Measurements from ENCODE around the gene TESK2. TPM values are rescaled to one million over a fixed set of nuclear protein-coding genes. Genes with fewer than 3 reads are reported as not detected.
A peak's percentile ranks its signal among the peaks of the same experiment; 100 is the strongest.

The TESK2 gene
- polyA plus RNA-seq, 6 donors from 2014 or later, result 9.0 to 20.1 (median 12.9) TPM

DNA sequence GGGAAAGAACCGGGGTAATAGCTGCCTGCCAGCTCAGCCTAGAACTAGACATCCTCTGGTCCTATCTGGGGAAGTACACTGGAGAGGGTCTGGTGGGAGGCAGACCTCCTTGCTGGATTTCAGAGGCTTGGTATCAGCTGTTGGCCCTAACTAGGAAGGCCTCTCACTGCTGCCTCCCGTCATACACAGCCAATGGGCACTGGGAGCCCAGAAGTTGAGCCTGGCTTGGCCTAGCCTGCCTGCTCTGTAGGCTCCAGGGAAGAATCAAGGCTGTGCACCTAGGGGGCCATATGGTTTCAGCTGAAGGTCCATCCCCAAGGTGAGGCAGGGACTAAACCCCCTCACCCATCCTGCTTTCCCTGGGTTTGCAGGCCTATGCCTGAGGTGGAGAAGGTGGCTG is 146.5 kb downstream of the TESK2 start:
- peak overlapping the region in 1 of 8 donors; percentile 47 for H3K4me3 Mint-ChIP-seq
- peak overlapping the region in 1 of 6 donors; percentile 30 for H3K27ac Mint-ChIP-seq
- ATAC-seq (ENCODE audit: low read depth in 2 of 2) (no peak), DNase-seq (no peak)
- peaks cover 24 to 41% (median 29%) of the 10 kb centered on the region in 3 donors for H3K4me1 Mint-ChIP-seq
- H3K36me3 Mint-ChIP-seq, result peaks cover 0 to 5% of the 10 kb centered on the region in 2 donors
- no peaks in the 10 kb centered on the region for H3K27me3 Mint-ChIP-seq
- no peaks in the 10 kb centered on the region for H3K9me3 Mint-ChIP-seq

DNA sequence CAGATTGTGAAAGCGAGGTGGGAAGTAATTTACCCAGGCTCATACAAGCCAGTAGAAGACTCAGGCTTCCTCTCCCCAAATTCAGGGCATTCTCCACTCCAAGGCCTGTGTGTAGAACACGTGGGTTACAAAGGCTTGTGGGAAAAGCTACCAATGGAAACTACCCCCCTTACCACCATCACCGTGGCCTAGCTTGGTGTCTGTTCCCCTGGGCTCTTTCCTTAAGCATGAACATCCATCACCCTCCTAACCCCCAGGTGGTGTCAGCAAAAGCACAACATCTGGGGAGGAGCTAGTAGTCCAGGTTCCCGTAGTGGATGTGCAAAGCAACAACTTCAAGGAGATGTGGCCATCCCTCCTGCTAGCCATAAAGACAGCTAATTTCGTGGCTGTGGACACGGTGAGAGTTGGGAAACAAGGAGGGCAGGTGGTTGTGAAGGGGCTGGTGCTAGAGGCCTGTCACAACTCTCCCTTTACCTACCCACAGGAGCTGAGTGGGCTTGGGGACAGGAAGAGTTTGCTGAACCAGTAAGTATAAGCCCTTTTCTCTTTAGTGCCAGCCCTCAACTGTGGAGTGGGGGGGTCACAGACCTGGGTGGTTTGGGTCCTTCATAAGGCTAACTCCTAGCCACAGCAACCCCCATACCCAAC is 150.0 kb downstream of the TESK2 start:
- DNase-seq (no peak), ATAC-seq (ENCODE audit: low read depth in 2 of 2) (no peak)
- peaks cover 37 to 58% (median 47%) of the 10 kb centered on the region in 3 donors for H3K4me1 Mint-ChIP-seq
- peak overlapping the region; percentile 98 to 100 (median 99) for H3K4me3 Mint-ChIP-seq
- H3K36me3 Mint-ChIP-seq, result peaks cover 0 to 5% of the 10 kb centered on the region in 2 donors
- H3K9me3 Mint-ChIP-seq, result no peaks in the 10 kb centered on the region
- no peaks in the 10 kb centered on the region for H3K27me3 Mint-ChIP-seq
- H3K27ac Mint-ChIP-seq, result peak overlapping the region; percentile 69 to 99 (median 98)

DNA sequence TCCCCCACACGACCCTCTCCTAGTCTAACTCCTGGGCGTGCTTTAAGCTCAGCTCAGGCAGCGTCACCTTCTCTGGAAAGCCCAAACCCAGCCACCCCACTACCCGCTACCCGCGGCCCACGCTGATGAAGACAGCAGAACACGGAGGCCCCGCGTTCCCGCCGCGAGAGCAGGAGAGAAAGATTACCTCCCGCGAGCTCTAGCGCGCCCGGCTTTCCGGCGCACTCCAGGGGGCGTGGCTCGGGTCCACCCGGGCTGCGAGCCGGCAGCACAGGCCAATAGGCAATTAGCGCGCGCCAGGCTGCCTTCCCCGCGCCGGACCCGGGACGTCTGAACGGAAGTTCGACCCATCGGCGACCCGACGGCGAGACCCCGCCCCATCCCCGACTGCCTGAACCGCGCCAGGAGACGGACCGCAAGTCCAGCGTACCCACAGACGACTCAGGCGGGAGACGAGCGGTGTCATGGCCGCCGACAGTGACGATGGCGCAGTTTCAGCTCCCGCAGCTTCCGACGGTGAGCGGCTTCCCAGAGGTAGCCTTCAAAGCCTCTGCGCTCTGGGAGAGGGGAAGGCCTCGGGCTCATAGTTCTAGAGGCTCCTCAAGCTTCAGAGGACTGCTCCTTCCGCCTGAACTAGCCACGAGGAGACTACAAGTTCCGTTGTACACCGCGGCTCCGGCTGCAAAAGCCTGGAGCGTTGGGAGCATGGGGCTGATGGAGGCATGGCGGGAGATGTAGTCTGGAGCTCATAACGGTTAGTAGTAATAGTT is 151.0 kb downstream of the TESK2 start, which contains the start of the genes MUTYH and TOE1:
Gene MUTYH (minus strand): TSS at position 652 of the 770 bp plus-strand sequence. CDS start 5,935 bp downstream, outside the sequence.
Gene TOE1 (plus strand): TSS at position 382 of the 770 bp plus-strand sequence. CDS start 83 bp downstream, at position 465.
- H3K4me1 Mint-ChIP-seq, result peaks cover 39 to 55% (median 47%) of the 10 kb centered on the region in 3 donors
- peak within 1 kb of the TSS; percentile 96 to 99 (median 99) for H3K27ac Mint-ChIP-seq
- DNase-seq (peak; percentile 88), ATAC-seq (ENCODE audit: low read depth in 2 of 2) (peak; percentile 80 to 82)
- H3K36me3 Mint-ChIP-seq, result peaks cover 0 to 5% of the 10 kb centered on the region in 2 donors
- H3K9me3 Mint-ChIP-seq, result no peaks in the 10 kb centered on the region
- H3K27me3 Mint-ChIP-seq, result no peaks in the 10 kb centered on the region
- H3K4me3 Mint-ChIP-seq, result peak within 1 kb of the TSS; percentile 98 to 100 (median 99)

DNA sequence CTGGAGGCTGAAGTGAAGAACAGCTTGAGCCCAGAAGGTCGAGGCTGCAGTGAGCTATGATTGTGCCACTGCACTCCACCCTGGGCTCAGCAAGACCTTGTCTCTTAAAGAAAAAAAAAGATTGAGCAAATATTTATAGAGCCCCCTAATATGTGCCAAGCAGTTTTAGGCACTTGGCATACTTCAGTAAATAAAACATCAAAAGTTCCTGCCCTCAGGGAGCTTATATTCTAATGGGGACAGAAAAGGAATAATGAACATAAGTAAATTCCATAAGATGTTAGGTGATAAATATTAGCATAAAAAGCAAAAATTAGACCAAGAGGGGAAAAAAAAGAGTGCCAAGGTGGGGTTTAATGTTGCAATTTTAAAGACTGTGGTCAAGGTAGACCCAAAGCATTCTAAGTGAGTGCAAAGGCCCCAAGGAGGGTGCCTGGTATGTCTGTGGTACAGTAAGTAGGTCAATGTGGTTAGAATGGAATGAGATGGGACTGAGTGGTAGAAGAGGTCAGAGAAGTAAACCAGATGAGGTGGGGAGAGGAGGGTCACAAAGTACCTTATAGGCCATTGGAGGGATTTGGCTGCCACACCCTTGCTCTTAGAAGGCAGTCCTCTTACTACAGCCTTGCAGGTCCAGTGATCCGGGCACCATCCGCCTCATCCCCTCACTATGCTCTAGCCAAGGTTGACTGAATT is 153.2 kb downstream of the TESK2 start:
- Mint-ChIP-seq H3K9me3 (no peaks in the 10 kb centered on the region), H3K4me3 (peak overlapping the region in 6 of 8 donors; percentile 8 to 99 (median 43)), H3K27me3 (no peaks in the 10 kb centered on the region), H3K27ac (peak overlapping the region in 4 of 6 donors; percentile 13 to 99 (median 60)), H3K4me1 (peaks cover 46 to 51% (median 47%) of the 10 kb centered on the region in 3 donors), H3K36me3 (peaks cover 5 to 6% of the 10 kb centered on the region in 2 donors)
- ATAC-seq (ENCODE audit: low read depth in 2 of 2) (no peak), DNase-seq (no peak)

DNA sequence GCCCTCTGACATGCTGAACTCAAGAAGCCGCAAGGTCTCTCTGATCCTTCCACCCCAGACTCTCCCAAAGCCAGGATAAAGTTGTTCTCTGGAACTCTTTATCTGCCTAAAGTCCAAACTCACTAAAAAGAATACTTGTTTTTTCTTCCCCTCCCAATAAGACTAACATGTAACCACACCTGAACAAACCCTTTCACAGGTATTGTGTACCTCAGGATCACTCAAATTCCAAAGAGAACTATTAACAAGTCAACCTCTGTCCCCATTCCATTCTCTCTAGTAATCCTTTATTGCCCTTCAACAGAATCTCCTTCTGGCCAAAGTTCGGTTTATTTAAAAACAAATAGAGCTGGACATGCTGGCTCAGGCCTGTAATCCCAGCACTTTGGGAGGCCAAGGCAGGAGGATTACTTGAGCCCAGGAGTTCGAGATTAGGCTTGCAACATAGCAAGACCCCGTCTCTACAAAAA is 155.1 kb downstream of the TESK2 start:
- Mint-ChIP-seq H3K36me3 (peaks cover 0 to 6% of the 10 kb centered on the region in 2 donors), H3K4me1 (peaks cover 31 to 36% (median 32%) of the 10 kb centered on the region in 3 donors), H3K9me3 (no peaks in the 10 kb centered on the region), H3K27me3 (no peaks in the 10 kb centered on the region), H3K27ac (peak overlapping the region in 1 of 6 donors; percentile 13), H3K4me3 (peak overlapping the region in 1 of 8 donors; percentile 6)
- DNase-seq (no peak), ATAC-seq (ENCODE audit: low read depth in 2 of 2) (no peak)

DNA sequence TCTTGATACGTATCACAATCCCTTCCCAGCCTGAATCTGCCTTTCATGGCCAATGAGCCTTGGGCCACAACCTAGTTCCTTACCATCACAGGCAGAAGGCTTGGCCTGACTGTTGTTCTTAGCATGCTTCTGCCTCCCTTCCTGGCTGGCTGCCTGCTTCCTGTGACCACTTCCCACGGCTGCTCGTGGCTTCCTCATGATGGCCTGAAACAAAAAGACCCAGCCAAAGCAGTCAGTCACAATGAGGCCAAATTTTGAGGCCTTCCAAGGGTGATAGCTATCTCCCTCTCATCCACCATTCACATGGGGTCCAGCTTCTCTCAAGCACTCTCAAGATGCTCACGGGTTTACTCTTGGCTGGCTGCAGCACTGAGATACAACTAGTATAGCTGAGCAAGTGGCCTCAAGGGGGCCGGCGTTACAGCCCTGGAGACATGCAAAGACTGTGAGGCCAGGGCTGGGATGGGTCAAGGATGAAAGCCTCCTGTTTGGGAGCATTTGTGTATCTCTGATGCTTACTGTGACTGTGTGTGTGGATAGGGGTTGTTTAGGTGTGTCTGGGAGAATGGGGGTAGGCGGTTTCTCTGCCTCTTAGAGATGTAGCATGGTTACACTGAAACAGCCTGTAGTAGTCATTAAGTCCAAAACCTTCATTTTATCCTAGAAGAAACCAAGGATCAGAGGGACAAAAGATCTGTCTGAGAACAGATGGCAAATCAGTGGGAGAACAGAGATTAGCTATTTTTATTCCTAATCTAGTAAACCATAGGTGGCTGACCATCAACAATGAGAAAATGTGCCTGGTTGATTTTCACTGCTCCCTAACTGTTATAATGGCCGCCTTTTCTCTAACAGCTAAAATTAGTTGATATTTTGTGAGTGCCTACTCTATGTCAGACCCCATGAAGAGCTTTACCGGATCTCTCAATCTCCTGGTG is 156.4 kb downstream of the TESK2 start:
- Mint-ChIP-seq H3K36me3 (peaks cover 0 to 6% of the 10 kb centered on the region in 2 donors), H3K27me3 (no peaks in the 10 kb centered on the region), H3K4me3 (peak overlapping the region in 1 of 8 donors; percentile 52), H3K9me3 (no peaks in the 10 kb centered on the region), H3K27ac (no peak overlapping the region), H3K4me1 (peaks cover 19 to 27% (median 21%) of the 10 kb centered on the region in 3 donors)
- ATAC-seq (ENCODE audit: low read depth in 2 of 2) (no peak), DNase-seq (no peak)

DNA sequence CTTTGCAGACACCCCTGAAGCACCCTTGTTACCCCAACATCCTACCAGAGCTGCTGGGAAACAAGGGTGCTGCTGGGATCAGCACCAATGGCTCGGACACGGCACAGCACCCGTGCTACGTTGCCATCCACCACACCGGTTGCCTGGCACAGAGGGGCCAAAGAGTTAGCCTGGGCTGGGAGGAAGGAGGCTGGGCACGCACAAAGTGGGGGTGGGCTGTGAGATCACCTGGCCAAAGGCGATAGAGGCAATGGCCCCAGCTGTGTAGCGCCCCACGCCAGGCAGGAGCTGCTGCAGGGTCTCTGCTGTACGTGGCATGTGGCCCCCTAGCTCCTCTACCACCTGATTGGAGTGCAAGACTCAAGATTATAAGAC is 158.6 kb downstream of the TESK2 start:
- H3K4me3 Mint-ChIP-seq, result peak overlapping the region in 1 of 8 donors; percentile 33
- H3K27me3 Mint-ChIP-seq, result no peaks in the 10 kb centered on the region
- no peak for DNase-seq
- no peaks in the 10 kb centered on the region for H3K9me3 Mint-ChIP-seq
- H3K4me1 Mint-ChIP-seq, result peaks cover 5 to 11% (median 8%) of the 10 kb centered on the region in 3 donors
- no peak for ATAC-seq (ENCODE audit: low read depth in 2 of 2)
- peak overlapping the region in 1 of 6 donors; percentile 54 for H3K27ac Mint-ChIP-seq
- peaks cover 0 to 6% of the 10 kb centered on the region in 2 donors for H3K36me3 Mint-ChIP-seq

DNA sequence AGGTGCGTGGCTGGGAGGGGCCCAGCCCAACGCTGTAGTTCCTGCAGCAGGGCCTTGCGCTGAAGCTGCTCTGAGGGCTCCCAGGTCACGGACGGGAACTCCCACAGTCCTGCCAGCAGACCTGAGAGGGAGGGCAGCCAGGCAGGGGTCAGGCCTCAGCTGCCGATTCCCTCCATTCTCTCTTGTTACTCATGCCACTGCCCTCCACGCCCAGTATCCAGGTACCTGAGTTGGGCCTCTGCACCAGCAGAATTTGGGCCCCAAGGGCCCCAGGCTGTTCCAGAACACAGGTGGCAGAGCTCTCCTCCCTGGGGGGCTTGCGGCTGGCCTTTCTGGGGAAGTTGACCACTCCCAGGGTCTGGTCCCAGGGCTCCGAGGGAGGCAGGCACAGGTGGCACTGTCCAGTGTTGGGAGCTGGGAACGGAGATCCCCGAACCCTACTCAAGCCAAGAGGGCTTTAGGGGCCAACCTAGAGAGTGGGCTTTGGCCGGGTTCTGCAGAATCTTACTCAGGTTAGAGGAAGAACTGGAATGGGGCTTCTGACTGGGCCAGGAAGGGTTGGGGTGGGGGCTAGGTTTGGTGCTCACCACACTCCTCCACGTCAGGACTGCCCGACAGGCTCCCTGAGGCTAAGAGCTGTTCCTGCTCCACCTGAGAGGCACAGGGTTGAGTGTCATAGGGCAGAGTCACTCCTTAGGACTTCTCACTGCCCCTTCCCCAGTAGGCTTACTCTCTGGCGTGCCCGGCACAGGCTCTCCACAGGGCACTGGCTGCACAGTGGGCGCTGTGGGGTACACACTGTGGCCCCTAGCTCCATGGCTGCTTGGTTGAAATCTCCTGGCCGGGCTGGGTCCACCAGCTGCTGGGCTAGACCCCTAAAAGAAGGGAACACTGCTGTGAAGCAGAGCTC is 159.3 kb downstream of the TESK2 start:
- DNase-seq, result no peak
- Mint-ChIP-seq H3K9me3 (no peaks in the 10 kb centered on the region), H3K4me1 (peaks cover 8 to 11% (median 10%) of the 10 kb centered on the region in 3 donors), H3K27me3 (no peaks in the 10 kb centered on the region), H3K36me3 (peaks cover 0 to 6% of the 10 kb centered on the region in 2 donors), H3K4me3 (peak overlapping the region in 1 of 8 donors; percentile 47), H3K27ac (no peak overlapping the region)
- no peak for ATAC-seq (ENCODE audit: low read depth in 2 of 2)

DNA sequence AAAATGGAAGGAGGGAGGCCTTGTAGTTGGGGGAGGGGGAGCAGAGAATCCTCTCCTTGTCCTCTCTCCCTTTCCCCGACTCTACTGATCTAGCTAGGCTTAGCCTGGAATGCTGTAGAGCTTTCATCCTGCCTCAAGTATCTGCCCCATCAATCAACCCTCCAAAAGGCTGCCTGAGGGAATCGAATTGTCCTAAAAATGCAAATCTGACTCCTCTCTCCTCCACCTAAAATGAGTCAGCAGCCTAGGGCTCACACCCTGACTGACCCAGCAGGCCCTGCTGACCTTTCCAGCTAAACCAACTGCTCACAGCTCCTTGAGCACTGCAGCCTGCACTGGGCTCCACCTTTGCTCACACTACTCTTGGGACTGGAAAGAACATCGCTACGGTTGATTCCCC is 161.5 kb downstream of the TESK2 start:
- no peak for ATAC-seq (ENCODE audit: low read depth in 2 of 2)
- Mint-ChIP-seq H3K27me3 (no peaks in the 10 kb centered on the region), H3K27ac (no peak overlapping the region)

DNA sequence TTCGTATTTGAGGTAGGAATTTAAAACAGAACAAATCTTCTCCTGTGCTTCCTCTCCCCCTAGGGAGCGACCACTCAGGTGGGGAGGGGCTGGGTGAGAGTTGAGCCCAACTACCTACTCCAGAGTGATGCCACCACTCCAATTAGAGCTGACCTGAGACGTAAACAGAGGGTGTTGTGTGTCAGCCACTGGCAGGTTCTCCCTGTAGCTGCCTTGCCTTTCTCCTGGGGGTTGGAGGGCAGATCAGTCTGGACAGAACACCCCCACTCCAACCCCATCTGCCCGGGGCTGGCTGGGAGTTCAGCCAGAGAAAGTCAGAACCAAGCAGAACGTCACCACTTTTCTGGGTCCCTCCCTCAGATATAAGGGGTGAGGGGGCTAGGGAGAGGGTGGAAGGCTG is 162.3 kb downstream of the TESK2 start:
- no peak for ATAC-seq (ENCODE audit: low read depth in 2 of 2)
- H3K4me1 Mint-ChIP-seq, result peaks cover 0 to 14% (median 12%) of the 10 kb centered on the region in 3 donors
- H3K27me3 Mint-ChIP-seq, result no peaks in the 10 kb centered on the region
- no peaks in the 10 kb centered on the region for H3K9me3 Mint-ChIP-seq
- peak overlapping the region in 6 of 8 donors; percentile 0 to 83 (median 50) for H3K4me3 Mint-ChIP-seq
- H3K36me3 Mint-ChIP-seq, result no peaks in the 10 kb centered on the region
- peak overlapping the region in 1 of 6 donors; percentile 76 for H3K27ac Mint-ChIP-seq
- DNase-seq, result no peak

More for the DNA sequence above, 161.5 kb downstream of the TESK2 start:
- DNase-seq, result no peak
- H3K4me3 Mint-ChIP-seq, result peak overlapping the region in 2 of 8 donors; percentile 54 to 76
- peaks cover 3 to 17% (median 12%) of the 10 kb centered on the region in 3 donors for H3K4me1 Mint-ChIP-seq
- H3K36me3 Mint-ChIP-seq, result peaks cover 0 to 5% of the 10 kb centered on the region in 2 donors
- no peaks in the 10 kb centered on the region for H3K9me3 Mint-ChIP-seq

DNA sequence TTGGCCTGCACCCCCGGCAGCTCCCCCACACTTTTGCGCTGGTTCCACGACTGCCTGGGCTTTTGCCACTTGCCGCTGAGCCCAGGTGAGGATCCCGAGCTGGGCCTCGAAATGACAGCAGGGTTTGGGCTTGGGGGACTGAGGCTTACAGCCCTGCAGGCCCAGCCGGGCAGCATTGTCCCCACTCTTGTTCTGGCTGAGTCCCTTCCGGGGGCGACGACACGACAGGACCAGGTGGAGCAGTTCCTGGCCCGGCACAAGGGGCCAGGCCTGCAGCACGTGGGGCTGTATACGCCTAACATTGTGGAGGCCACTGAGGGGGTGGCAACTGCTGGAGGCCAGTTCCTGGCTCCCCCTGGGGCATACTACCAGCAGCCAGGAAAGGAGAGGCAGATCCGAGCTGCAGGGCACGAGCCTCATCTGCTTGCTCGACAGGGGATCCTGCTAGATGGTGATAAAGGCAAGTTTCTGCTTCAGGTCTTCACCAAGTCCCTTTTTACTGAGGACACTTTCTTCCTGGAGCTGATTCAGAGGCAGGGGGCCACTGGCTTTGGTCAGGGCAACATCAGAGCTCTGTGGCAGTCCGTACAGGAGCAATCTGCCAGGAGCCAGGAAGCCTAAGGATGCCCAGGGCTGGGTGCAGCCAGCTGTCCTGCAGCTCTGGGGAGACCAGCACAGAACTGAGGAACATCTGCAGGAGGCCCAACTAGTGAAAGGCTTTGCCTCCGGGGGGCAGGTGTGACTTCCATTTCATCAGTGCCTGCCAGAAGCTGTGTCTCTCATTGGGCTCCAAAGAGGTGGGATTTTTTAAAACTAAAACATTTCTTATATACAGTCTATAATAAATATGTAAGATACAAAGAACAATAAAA is 163.1 kb downstream of the TESK2 start:
- DNase-seq, result no peak
- Mint-ChIP-seq H3K27ac (no peak overlapping the region), H3K4me1 (peaks cover 0 to 14% (median 12%) of the 10 kb centered on the region in 3 donors), H3K4me3 (peak overlapping the region; percentile 52 to 83 (median 80)), H3K9me3 (no peaks in the 10 kb centered on the region), H3K27me3 (no peaks in the 10 kb centered on the region), H3K36me3 (no peaks in the 10 kb centered on the region)
- ATAC-seq (ENCODE audit: low read depth in 2 of 2), result no peak

All from naive B cell (primary cell).